Panc1 (cell line): ENCODE measurements around the gene SCYGR4. TPM values are rescaled to one million over a fixed set of nuclear protein-coding genes. Genes with fewer than 3 reads are reported as not detected.

Experiments
- ATAC-seq: fragments of 200-7000 bp; cut with Tn5 transposase; 2 replicates; pipeline ENCODE4 v1.9.1; 2020; ENCODE audit warnings: mild to moderate bottlenecking, moderate library complexity
- BruUV-seq: library from RNA; stranded (reverse); fragments of 400-500 nt; replicated peaks from 2 replicates; lab custom pipeline; 2021; lab: Mats Ljungman, UMichigan
- CTCF ChIA-PET: fragments of 300-600 bp; sonication (Branson Sonifier 250); formaldehyde crosslinking; loops from one replicate; lab custom pipeline; 2022; ENCODE audit warnings: antibody characterized with exemption; lab: Charles Lee
- POLR2A ChIA-PET: fragments of 300-600 bp; sonication (Branson Sonifier 250); formaldehyde crosslinking; loops from one replicate; lab custom pipeline; 2022; ENCODE audit warnings: antibody characterized with exemption; lab: Charles Lee
- DNase-seq: peaks from one replicate; pipeline ENCODE4 v3.0.0-alpha.2; 2010; ENCODE audit warnings: low read depth, low spot score
- H3K27ac ChIP-seq: 2 replicates; pipeline ENCODE4 v1.5.1; 2011; ENCODE audit warnings: mild to moderate bottlenecking, low read length, inconsistent platforms
- H3K27me3 ChIP-seq: fragments of 200-500 bp; sonication (Bioruptor generic); 2 replicates; pipeline ENCODE4 v1.6.0; 2014; ENCODE audit warnings: low read length, inconsistent platforms; ENCODE audit not compliant: control insufficient read depth, insufficient read depth
- H3K36me3 ChIP-seq: fragments of 200-500 bp; sonication (Bioruptor generic); 2 replicates; pipeline ENCODE4 v1.5.1; 2014; ENCODE audit warnings: inconsistent platforms, mild to moderate bottlenecking, low read length, moderate library complexity; ENCODE audit not compliant: control insufficient read depth, insufficient read depth
- H3K4me1 ChIP-seq: 2 replicates; pipeline ENCODE4 v1.5.1; 2011; ENCODE audit warnings: inconsistent platforms, mild to moderate bottlenecking, low read length, moderate library complexity; ENCODE audit not compliant: control insufficient read depth, insufficient read depth
- H3K4me3 ChIP-seq, 2 experiments: 2 replicates each; pipeline ENCODE4 v1.5.1; 2011 to 2012; ENCODE audit warnings: low read depth in 2 of 2, low read length in 2 of 2, mild to moderate bottlenecking in 2 of 2, inconsistent platforms in 1 of 2, moderate library complexity in 1 of 2
- H3K9me3 ChIP-seq: fragments of 200-500 bp; sonication (Bioruptor generic); 2 replicates; pipeline ENCODE4 v1.5.1; 2014; ENCODE audit warnings: low read depth, mild to moderate bottlenecking, inconsistent platforms, low read length, moderate library complexity; ENCODE audit not compliant: control insufficient read depth, insufficient read depth
- CTCF ChIP-seq: fragments of 450-650 bp; IDR thresholded peaks from 2 replicates; pipeline ENCODE4 v1.5.1; 2017; ENCODE audit warnings: mild to moderate bottlenecking
- POLR2AphosphoS5 ChIP-seq: IDR thresholded peaks from 2 replicates; pipeline ENCODE4 v1.6.1; 2012; ENCODE audit warnings: mild to moderate bottlenecking, low read depth, low read length, moderate library complexity
- REST ChIP-seq, 2 experiments: IDR thresholded peaks; 2 replicates each; pipeline ENCODE4 v1.6.1; 2011 to 2012; ENCODE audit warnings: low read depth in 2 of 2, control low read depth in 1 of 2, low read length in 1 of 2, mild to moderate bottlenecking in 1 of 2, moderate library complexity in 1 of 2; ENCODE audit not compliant: insufficient read depth in 1 of 2
- SIN3A ChIP-seq: IDR thresholded peaks from 2 replicates; pipeline ENCODE4 v1.6.1; 2012; ENCODE audit warnings: low read depth, mild to moderate bottlenecking, low read length, moderate library complexity, borderline replicate concordance; ENCODE audit not compliant: insufficient read depth
- TCF7L2 ChIP-seq: IDR thresholded peaks from 2 replicates; pipeline ENCODE4 v1.6.1; 2011; ENCODE audit warnings: mild to moderate bottlenecking, low read depth, low read length, inconsistent platforms
- in situ Hi-C: cut with HindIII; loops from 2 replicates; pipeline ENCODE4 v1.10.0; 2016; ENCODE audit warnings: low sequenced_read_pairs, low pct_unique_long_range_greater_than_20kb
- intact Hi-C: fragments of 100-400 bp; cut with micrococcal nuclease; formaldehyde crosslinking; loops from one replicate; pipeline ENCODE4 v1.10.0; 2022; ENCODE audit not compliant: unreplicated experiment
- total RNA-seq: library from RNA; stranded (reverse); gene quantifications from one replicate; pipeline ENCODE4 v1.2.1, GENCODE V29; 2021; ENCODE audit not compliant: unreplicated experiment

Gene SCYGR4
- total RNA-seq, 1 experiment from 2014 or later: not detected

DNA sequence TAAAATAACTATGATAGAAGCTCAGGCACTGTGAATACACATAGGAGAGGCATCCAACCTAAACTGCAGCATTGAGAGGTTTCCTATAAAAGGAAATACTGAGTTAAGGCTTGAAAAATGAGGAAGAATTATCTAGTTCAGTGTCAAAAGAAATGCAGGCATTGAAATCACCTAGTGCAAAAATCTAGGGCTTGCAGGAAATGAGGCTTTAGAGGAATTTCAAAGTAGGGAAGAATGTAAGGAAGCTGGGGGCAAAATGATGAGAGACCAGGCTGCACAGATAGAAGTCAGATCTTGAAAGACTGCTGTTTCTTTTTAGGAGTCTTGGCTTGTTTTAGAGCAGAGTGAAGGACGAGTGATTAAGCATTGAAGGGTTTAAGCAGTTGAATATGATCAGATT, 46.7 kb upstream of the SCYGR4 start:
- Histone ChIP-seq H3K27ac (no peak overlapping the region), H3K4me3 (no peak overlapping the region), H3K4me1 (no peaks in the 10 kb centered on the region), H3K36me3 (no peaks in the 10 kb centered on the region), H3K9me3 (no peaks in the 10 kb centered on the region), H3K27me3 (no peaks in the 10 kb centered on the region)
- ATAC-seq (no peak), DNase-seq (no peak)
- intact Hi-C loops (loop anchor here (10.0 kb wide), 1 partner anchor 194 kb away; no protein-coding TSS in a partner anchor), in situ Hi-C loops (no loop called here)
- no peak for TF ChIP-seq REST (IDR thresholded peaks at IDR 0.05; ENCODE audit: insufficient read depth in 1 of 2, low read depth in 2 of 2, low read length in 1 of 2)
- no peak for TF ChIP-seq SIN3A
- TF ChIP-seq TCF7L2: no peak
- no peak for TF ChIP-seq POLR2AphosphoS5
- TF ChIP-seq CTCF: no peak
- ChIA-PET CTCF (interaction anchor here (0.6 kb wide), 1 partner anchor 201 kb away, joined by 7 read pairs; no protein-coding TSS in a partner anchor), POLR2A (interaction anchor here (0.5 kb wide), 1 partner anchor 241 kb away, joined by 4 read pairs; no protein-coding TSS in a partner anchor)
- BruUV-seq: no TSS peak

DNA sequence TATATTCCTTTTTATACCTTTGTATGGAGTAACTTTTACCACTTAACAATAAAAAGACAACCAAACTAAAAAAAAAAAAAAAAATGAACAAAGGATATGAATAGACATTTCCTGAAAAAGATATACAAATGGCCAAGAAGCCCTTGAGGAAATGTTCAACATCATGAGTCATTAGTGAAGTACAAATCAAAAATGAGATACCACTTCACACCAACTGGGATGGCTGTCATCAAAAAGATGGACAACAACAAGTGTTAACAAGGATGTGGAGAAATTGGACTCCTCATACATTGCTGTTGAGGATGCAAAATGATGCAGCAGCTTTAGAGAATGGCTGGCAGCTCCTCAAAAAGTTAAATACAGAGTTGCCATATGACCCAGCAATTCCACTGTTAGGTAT, 41.2 kb upstream of the SCYGR4 start:
- H3K9me3 ChIP-seq: no peaks in the 10 kb centered on the region
- no peaks in the 10 kb centered on the region for H3K36me3 ChIP-seq
- ChIA-PET CTCF (no interaction called here), POLR2A (no interaction called here)
- TF ChIP-seq POLR2AphosphoS5 (no peak), TCF7L2 (no peak), REST (IDR thresholded peaks at IDR 0.05; ENCODE audit: insufficient read depth in 1 of 2, low read depth in 2 of 2, low read length in 1 of 2) (no peak), CTCF (no peak), SIN3A (no peak)
- DNase-seq (no peak), ATAC-seq (no peak)
- no peak overlapping the region for H3K27ac ChIP-seq
- no peaks in the 10 kb centered on the region for H3K4me1 ChIP-seq
- BruUV-seq: no TSS peak
- H3K27me3 ChIP-seq: no peaks in the 10 kb centered on the region; the same call in none of the 2 replicates
- in situ Hi-C loops: no loop called here
- no peak overlapping the region for H3K4me3 ChIP-seq
- intact Hi-C loops: loop anchor here (10.0 kb wide), 1 partner anchor 189 kb away; no protein-coding TSS in a partner anchor
